GM19023 (cell line): ENCODE results near the gene DDX1.
"Not testable (repeated sequence)": the region's sequence is repeated elsewhere in the genome, so short reads cannot be mapped to it uniquely, and the experiment has no call there.

ENCODE experiments used
- ATAC-seq: cut with Tn5 transposase; IDR thresholded peaks from one replicate; pipeline ENCODE4 v1.9.1; 2021; ENCODE audit warnings: mild to moderate bottlenecking, moderate library complexity; ENCODE audit not compliant: unreplicated experiment

DDX1 gene

GRCh38 chr2:15591692-15592463, at the start of gene DDX1:
Gene DDX1 (plus strand): TSS chr2:15591868. CDS start chr2:15591934, 66 bp downstream.
- peak; percentile 96 for ATAC-seq

- ATAC-seq, result not testable (repeated sequence)
These were observed 49.4 kb upstream of the DDX1 start for GRCh38 chr2:15542269-15542668.

- ATAC-seq, result no peak
These were observed 48.6 kb upstream of the DDX1 start for GRCh38 chr2:15543053-15543452.

- no peak for ATAC-seq
These were observed 48.1 kb upstream of the DDX1 start for GRCh38 chr2:15543541-15543940.

- no peak for ATAC-seq
These were observed 47.4 kb upstream of the DDX1 start for GRCh38 chr2:15544227-15544626.

GRCh38 chr2:15546297-15547098, 45.2 kb upstream of the DDX1 start:
- ATAC-seq, result no peak

- no peak for ATAC-seq
These were observed 44.4 kb upstream of the DDX1 start for GRCh38 chr2:15547115-15547876.

GRCh38 chr2:15548974-15549373, 42.7 kb upstream of the DDX1 start:
- no peak for ATAC-seq

GRCh38 chr2:15553519-15553918, 38.1 kb upstream of the DDX1 start:
- ATAC-seq, result no peak

- ATAC-seq, result no peak
These were observed 37.7 kb upstream of the DDX1 start for GRCh38 chr2:15553951-15554350.

GRCh38 chr2:15554525-15555218, 37.0 kb upstream of the DDX1 start:
- ATAC-seq, result no peak

- no peak for ATAC-seq
These were observed 35.9 kb upstream of the DDX1 start for GRCh38 chr2:15555760-15556193.

GRCh38 chr2:15556311-15556930, 35.2 kb upstream of the DDX1 start:
- ATAC-seq, result no peak

- no peak for ATAC-seq
These were observed 33.8 kb upstream of the DDX1 start for GRCh38 chr2:15557887-15558311.

- no peak for ATAC-seq
These were observed 32.1 kb upstream of the DDX1 start for GRCh38 chr2:15559379-15560139.

- ATAC-seq, result peak; percentile 36
These were observed 31.3 kb upstream of the DDX1 start for GRCh38 chr2:15560140-15560987.

GRCh38 chr2:15560988-15561573, 30.6 kb upstream of the DDX1 start, which contains the start of gene NBAS:
Gene NBAS (minus strand): TSS chr2:15561334. CDS start chr2:15561304, 30 bp downstream.
- peak; percentile 88 for ATAC-seq
